GM12875 (cell line): ENCODE results near the gene CMC4.

Experiments used
- H3K4me3 ChIP-seq: one replicate; pipeline ENCODE4 v1.5.1; 2011; ENCODE audit warnings: low read depth, low read length, control low read depth
- CTCF ChIP-seq: IDR thresholded peaks from 2 replicates; pipeline ENCODE4 v1.5.1; 2011; ENCODE audit warnings: low read depth, mild to moderate bottlenecking, control low read depth, inconsistent platforms, low read length, moderate library complexity, borderline replicate concordance; ENCODE audit not compliant: insufficient read depth

The CMC4 gene

GRCh38 chrX:155054255-155054654 lies 16.7 kb downstream of the CMC4 start:
- no peak for TF ChIP-seq CTCF
- H3K4me3 ChIP-seq, result no peak overlapping the region

- H3K4me3 ChIP-seq, result no peak overlapping the region
Observed at GRCh38 chrX:155053656-155054055, 17.3 kb downstream of the CMC4 start.

GRCh38 chrX:155052738-155053498 lies 18.0 kb downstream of the CMC4 start:
- TF ChIP-seq CTCF, result no peak
- H3K4me3 ChIP-seq, result no peak overlapping the region

More at GRCh38 chrX:155053656-155054055, 17.3 kb downstream of the CMC4 start:
- no peak for TF ChIP-seq CTCF

- peak; percentile 73 for TF ChIP-seq CTCF
- H3K4me3 ChIP-seq, result no peak overlapping the region
Observed at GRCh38 chrX:155048977-155049619, 21.8 kb downstream of the CMC4 start.

GRCh38 chrX:155046811-155047528 lies 24.0 kb downstream of the CMC4 start:
- no peak for TF ChIP-seq CTCF
- H3K4me3 ChIP-seq, result no peak overlapping the region

GRCh38 chrX:155046129-155046810 lies 24.7 kb downstream of the CMC4 start:
- TF ChIP-seq CTCF, result no peak
- H3K4me3 ChIP-seq, result no peak overlapping the region
